ENCODE data around the gene RNASE4. TPM values are rescaled to one million over a fixed set of nuclear protein-coding genes. Genes with fewer than 3 reads are reported as not detected.

Gene RNASE4
- total and polyA plus RNA-seq, 10 of the 15 experiments (the other 5 are each of a cell fraction or from before 2014, with no cell fraction given) = 0.87 to 2.6 (median 1.3) TPM

GRCh38 chr14:20686386-20687143, 2.2 kb downstream of the RNASE4 start (continued):
- TF ChIP-seq YBX1 (IDR thresholded peaks at IDR 0.05) (no peak), TCF7 (IDR thresholded peaks at IDR 0.05; ENCODE audit: borderline replicate concordance) (no peak), STAT1 (conservative IDR thresholded peaks at IDR 0.05) (no peak)
- TF ChIP-seq, protein P1, sequence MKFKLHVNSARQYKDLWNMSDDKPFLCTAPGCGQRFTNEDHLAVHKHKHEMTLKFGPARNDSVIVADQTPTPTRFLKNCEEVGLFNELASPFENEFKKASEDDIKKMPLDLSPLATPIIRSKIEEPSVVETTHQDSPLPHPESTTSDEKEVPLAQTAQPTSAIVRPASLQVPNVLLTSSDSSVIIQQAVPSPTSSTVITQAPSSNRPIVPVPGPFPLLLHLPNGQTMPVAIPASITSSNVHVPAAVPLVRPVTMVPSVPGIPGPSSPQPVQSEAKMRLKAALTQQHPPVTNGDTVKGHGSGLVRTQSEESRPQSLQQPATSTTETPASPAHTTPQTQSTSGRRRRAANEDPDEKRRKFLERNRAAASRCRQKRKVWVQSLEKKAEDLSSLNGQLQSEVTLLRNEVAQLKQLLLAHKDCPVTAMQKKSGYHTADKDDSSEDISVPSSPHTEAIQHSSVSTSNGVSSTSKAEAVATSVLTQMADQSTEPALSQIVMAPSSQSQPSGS (IDR thresholded peaks at IDR 0.05; ENCODE audit: low read length) = no peak

DNA sequence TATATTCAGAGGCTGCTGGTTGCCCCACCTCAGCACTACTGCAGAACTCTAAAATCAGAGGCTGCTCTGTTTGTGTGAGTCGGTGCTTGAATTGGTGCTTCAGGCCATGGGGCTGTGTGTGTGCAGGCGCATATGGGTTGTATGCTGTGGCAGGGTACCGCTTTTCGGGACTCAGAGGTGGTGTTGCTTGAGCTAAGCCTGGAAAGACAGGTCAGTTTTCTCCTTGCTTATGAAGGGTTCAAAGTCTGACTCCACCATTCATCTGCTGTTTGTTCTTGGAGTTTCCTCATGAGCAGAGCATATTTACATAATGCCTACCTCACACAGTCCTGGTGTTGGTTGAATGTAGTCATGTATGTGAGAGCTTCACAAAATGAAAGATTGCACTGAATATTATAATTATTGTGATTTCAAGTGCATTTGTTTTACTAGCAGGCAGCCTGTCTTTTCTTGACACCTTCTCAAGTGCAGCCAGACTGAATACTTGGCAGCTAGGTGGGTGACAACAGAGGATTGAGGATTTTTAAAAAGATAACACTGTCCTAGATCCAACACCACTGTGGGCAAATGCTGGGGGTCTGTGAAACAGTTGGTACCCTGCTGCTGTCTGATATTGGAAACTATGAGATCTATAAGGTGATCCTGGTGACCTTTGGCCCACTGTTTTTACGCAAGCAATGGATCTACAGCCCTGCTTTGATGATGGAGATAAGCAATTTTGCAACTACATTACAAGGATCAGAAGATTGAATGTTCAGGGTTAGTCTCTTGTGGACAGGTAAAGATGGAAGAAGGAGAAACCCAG, 3.2 kb downstream of the RNASE4 start:
- SMC1A ChIA-PET (ENCODE audit: uncharacterized antibody, unreplicated experiment) = interaction anchor here (1.0 to 2.5 kb wide), 6 partner anchors 9 to 75 kb away, joined by 3 to 20 read pairs (median 4); no protein-coding TSS in a partner anchor
- DNase-seq (ENCODE audit: low read depth, low spot score) (no peak), FAIRE-seq (no peak), ATAC-seq (no peak)
- H3K36me3 ChIP-seq (ENCODE audit: control insufficient read depth in 2 of 2, insufficient read depth in 2 of 2, low read length in 1 of 2) = no peaks in the 10 kb centered on the region
- H4K20me1 ChIP-seq (ENCODE audit: control insufficient read depth, insufficient read depth) = no peaks in the 10 kb centered on the region
- H3K4me3 ChIP-seq = no peak overlapping the region
- CTCF ChIA-PET = interaction anchor here (0.6 to 11.0 kb wide), 8 partner anchors 9 to 358 kb away, joined by 3 to 214 read pairs (median 4); partner anchors contain the start of gene CCNB1IP1
- no peak overlapping the region for H3K4me2 ChIP-seq (ENCODE audit: control insufficient read depth, insufficient read depth)
- H3K9me3 ChIP-seq (replicated peaks; ENCODE audit: control insufficient read depth, insufficient read depth, low read length) = no peaks in the 10 kb centered on the region
- H3K4me1 ChIP-seq (ENCODE audit: control insufficient read depth, insufficient read depth, low read length) = peaks cover 7% of the 10 kb centered on the region
- RAD21 ChIA-PET (ENCODE audit: unreplicated experiment) = interaction anchor here (1.0 to 1.8 kb wide), 7 partner anchors 22 to 79 kb away, joined by 3 to 9 read pairs (median 5); no protein-coding TSS in a partner anchor
- in situ Hi-C loops (cut with MboI) = no loop called here
- no peak overlapping the region for H3K27ac ChIP-seq (ENCODE audit: control insufficient read depth, insufficient read depth)
- POLR2A ChIA-PET = interaction anchor here (0.6 kb wide), 1 partner anchor 57 kb away, joined by 3 read pairs; no protein-coding TSS in a partner anchor
- H2AFZ ChIP-seq (ENCODE audit: control insufficient read depth, low read depth, low read length) = no peak overlapping the region
- intact Hi-C loops (cut with micrococcal nuclease; ENCODE audit: unreplicated experiment) = no loop called here
- WGBS (ENCODE audit: insufficient coverage, insufficient replicate concordance, low lambda C conversion rate, missing lambda C conversion rate) = 98% methylated on average over 5 of the region's 5 CpGs
- no peaks in the 10 kb centered on the region for H3K79me2 ChIP-seq (ENCODE audit: control insufficient read depth, insufficient read depth, low read length)
- no TSS peak for BruUV-seq (replicated peaks)
- H3K27me3 ChIP-seq (replicated peaks in 1 of 2; ENCODE audit: control insufficient read depth in 2 of 2, insufficient read depth in 2 of 2, low read length in 1 of 2) = no peaks in the 10 kb centered on the region
- no peak overlapping the region for H3K9ac ChIP-seq (ENCODE audit: control insufficient read depth, insufficient read depth, low read length)
- TF ChIP-seq CBFB (IDR thresholded peaks at IDR 0.05; ENCODE audit: low read depth) (no peak), SMAD1 (IDR thresholded peaks at IDR 0.05; ENCODE audit: low read depth, partially characterized antibody) (no peak), EGR1 (IDR thresholded peaks at IDR 0.05; ENCODE audit: borderline replicate concordance in 1 of 2, low read depth in 2 of 2, low read length in 2 of 2) (no peak), MTA3 (IDR thresholded peaks at IDR 0.05; ENCODE audit: borderline replicate concordance, low read length) (no peak), IKZF2 (IDR thresholded peaks at IDR 0.05) (no peak), SUPT20H (IDR thresholded peaks at IDR 0.05; ENCODE audit: borderline replicate concordance, control insufficient read depth, low read depth, low read length) (no peak), ZNF622 (IDR thresholded peaks at IDR 0.05) (no peak), CUX1 (IDR thresholded peaks at IDR 0.05; ENCODE audit: insufficient replicate concordance, low read depth, low read length) (no peak), NFYA (IDR thresholded peaks at IDR 0.05; ENCODE audit: borderline replicate concordance, low read depth, low read length) (no peak), DPF2 (IDR thresholded peaks at IDR 0.05) (no peak), RBBP5 (conservative IDR thresholded peaks at IDR 0.05) (no peak)

All from GM12878 (cell line).